ENCODE measurements around the gene KAT7.

The KAT7 gene

DNA sequence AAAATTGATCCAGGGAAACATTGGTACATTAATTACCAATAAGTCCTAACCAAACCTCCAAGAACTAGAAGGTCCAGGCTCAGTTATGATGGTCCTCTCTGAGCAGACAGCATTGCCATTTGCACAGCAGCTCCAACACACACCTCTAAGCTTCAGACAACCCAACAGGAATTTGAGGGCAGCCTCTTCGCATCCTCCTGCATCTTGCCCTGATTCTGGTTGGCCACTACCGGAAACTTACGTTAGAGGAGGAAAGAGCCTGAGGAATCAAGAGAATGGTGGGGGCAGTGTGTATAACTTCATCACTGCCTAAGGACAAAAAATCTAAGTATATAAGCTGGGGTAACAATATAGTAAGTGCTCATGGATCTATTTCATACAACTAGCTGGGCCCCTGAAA is 40.3 kb upstream of the KAT7 start:
- Histone ChIP-seq H3K4me1 (peaks cover 5% of the 10 kb centered on the region), H3K27me3 (ENCODE audit: control insufficient read depth, insufficient read depth, low read length) (no peaks in the 10 kb centered on the region), H3K36me3 (ENCODE audit: control insufficient read depth, insufficient read depth, low read length) (no peaks in the 10 kb centered on the region), H3K4me3 (ENCODE audit: low read depth, low read length) (no peak overlapping the region), H3K4me2 (ENCODE audit: low read length) (no peak overlapping the region), H3K9me3 (ENCODE audit: control insufficient read depth, low read length) (no peaks in the 10 kb centered on the region), H3K79me2 (peaks cover 17% of the 10 kb centered on the region), H2AFZ (no peak overlapping the region), H3K27ac (no peak overlapping the region), H3K9ac (no peak overlapping the region)
- TF ChIP-seq, protein P1, sequence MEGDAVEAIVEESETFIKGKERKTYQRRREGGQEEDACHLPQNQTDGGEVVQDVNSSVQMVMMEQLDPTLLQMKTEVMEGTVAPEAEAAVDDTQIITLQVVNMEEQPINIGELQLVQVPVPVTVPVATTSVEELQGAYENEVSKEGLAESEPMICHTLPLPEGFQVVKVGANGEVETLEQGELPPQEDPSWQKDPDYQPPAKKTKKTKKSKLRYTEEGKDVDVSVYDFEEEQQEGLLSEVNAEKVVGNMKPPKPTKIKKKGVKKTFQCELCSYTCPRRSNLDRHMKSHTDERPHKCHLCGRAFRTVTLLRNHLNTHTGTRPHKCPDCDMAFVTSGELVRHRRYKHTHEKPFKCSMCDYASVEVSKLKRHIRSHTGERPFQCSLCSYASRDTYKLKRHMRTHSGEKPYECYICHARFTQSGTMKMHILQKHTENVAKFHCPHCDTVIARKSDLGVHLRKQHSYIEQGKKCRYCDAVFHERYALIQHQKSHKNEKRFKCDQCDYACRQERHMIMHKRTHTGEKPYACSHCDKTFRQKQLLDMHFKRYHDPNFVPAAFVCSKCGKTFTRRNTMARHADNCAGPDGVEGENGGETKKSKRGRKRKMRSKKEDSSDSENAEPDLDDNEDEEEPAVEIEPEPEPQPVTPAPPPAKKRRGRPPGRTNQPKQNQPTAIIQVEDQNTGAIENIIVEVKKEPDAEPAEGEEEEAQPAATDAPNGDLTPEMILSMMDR (IDR thresholded peaks at IDR 0.05), result no peak

GRCh38 chr17:49748791-49749190 is 39.7 kb upstream of the KAT7 start:
- Histone ChIP-seq H3K9me3 (ENCODE audit: control insufficient read depth, low read length) (no peaks in the 10 kb centered on the region), H2AFZ (no peak overlapping the region), H3K27me3 (ENCODE audit: control insufficient read depth, insufficient read depth, low read length) (no peaks in the 10 kb centered on the region), H3K4me1 (peaks cover 5% of the 10 kb centered on the region), H3K9ac (no peak overlapping the region), H3K4me3 (ENCODE audit: low read depth, low read length) (no peak overlapping the region), H3K79me2 (peaks cover 21% of the 10 kb centered on the region), H3K36me3 (ENCODE audit: control insufficient read depth, insufficient read depth, low read length) (no peaks in the 10 kb centered on the region), H3K4me2 (ENCODE audit: low read length) (no peak overlapping the region), H3K27ac (no peak overlapping the region)
- TF ChIP-seq, protein P1 (IDR thresholded peaks at IDR 0.05), result no peak

DNA sequence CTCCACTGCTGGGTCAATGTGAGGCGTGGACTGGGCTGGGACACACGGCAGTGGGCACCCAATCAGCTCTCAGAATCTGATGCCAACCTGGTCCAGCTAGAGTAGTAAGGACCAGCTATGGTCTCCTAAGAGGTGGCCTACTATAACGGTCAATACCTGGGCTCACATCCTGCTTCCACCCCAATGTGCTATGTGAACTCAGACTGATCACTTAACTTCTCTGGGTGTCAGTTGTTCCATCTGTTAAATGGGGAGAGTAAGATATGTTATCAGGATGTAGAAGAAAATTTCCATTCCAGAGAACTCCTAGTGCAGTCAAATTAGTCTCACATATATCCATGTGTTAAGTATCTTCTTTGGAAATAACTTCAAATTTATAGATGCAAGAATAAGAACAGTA is 38.8 kb upstream of the KAT7 start:
- no peaks in the 10 kb centered on the region for H3K27me3 ChIP-seq (ENCODE audit: control insufficient read depth, insufficient read depth, low read length)
- TF ChIP-seq, protein P1 (IDR thresholded peaks at IDR 0.05), result no peak
- H2AFZ ChIP-seq, result no peak overlapping the region
- H3K4me2 ChIP-seq (ENCODE audit: low read length), result no peak overlapping the region
- H3K9me3 ChIP-seq (ENCODE audit: control insufficient read depth, low read length), result no peaks in the 10 kb centered on the region
- peaks cover 27% of the 10 kb centered on the region for H3K79me2 ChIP-seq
- H3K9ac ChIP-seq, result no peak overlapping the region
- no peaks in the 10 kb centered on the region for H3K36me3 ChIP-seq (ENCODE audit: control insufficient read depth, insufficient read depth, low read length)
- H3K4me1 ChIP-seq, result peaks cover 5% of the 10 kb centered on the region
- H3K27ac ChIP-seq, result no peak overlapping the region
- H3K4me3 ChIP-seq (ENCODE audit: low read depth, low read length), result no peak overlapping the region

DNA sequence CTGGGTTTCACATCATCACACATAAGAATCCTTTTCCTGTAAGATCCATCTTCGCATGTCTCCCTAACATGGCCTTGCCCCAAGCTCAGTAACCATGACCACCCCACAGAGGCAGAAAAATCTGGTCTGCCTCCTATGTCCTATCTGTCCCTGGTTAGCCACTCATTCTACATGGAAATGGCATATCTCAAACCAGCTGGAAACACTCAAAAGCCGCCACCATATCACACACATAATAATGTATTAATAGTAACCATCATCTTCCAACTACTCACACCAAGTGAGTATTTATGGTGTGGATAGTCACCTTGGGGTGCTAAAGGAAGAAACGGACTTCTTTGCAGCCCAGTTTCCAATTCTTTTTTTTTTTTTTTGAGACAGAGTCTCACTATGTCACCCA is 36.0 kb upstream of the KAT7 start:
- Histone ChIP-seq H3K4me3 (ENCODE audit: low read depth, low read length) (no peak overlapping the region), H3K4me1 (peaks cover 5% of the 10 kb centered on the region), H3K9me3 (ENCODE audit: control insufficient read depth, low read length) (no peaks in the 10 kb centered on the region), H2AFZ (no peak overlapping the region), H3K36me3 (ENCODE audit: control insufficient read depth, insufficient read depth, low read length) (no peaks in the 10 kb centered on the region), H3K79me2 (peaks cover 48% of the 10 kb centered on the region), H3K27me3 (ENCODE audit: control insufficient read depth, insufficient read depth, low read length) (no peaks in the 10 kb centered on the region), H3K4me2 (ENCODE audit: low read length) (no peak overlapping the region), H3K27ac (no peak overlapping the region), H3K9ac (no peak overlapping the region)
- TF ChIP-seq, protein P1 (IDR thresholded peaks at IDR 0.05), result no peak

DNA sequence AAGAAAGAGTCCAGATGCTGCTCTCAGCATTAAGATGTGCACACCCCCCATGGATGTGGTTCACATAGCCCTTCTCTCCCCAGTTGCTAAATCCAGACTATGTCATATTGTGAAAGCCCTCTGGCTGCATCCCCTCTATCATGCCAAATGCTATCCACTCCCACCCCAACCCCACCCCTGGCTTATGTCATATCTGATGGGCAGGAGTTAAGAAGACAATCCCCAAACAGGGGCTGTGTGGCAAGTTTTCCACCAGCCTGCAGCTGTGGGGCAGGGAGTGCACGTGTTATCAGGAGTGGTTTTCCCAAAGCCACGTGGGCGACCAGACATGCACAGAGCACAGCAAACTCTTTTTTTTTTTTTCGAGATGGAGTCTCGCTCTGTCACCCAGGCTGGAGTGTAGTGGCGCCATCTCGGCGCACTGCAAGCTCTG is 34.5 kb upstream of the KAT7 start:
- H3K9ac ChIP-seq, result no peak overlapping the region
- TF ChIP-seq, protein P1 (IDR thresholded peaks at IDR 0.05), result no peak
- peaks cover 5% of the 10 kb centered on the region for H3K4me1 ChIP-seq
- no peaks in the 10 kb centered on the region for H3K36me3 ChIP-seq (ENCODE audit: control insufficient read depth, insufficient read depth, low read length)
- no peaks in the 10 kb centered on the region for H3K9me3 ChIP-seq (ENCODE audit: control insufficient read depth, low read length)
- H3K79me2 ChIP-seq, result peaks cover 60% of the 10 kb centered on the region
- H2AFZ ChIP-seq, result no peak overlapping the region
- no peaks in the 10 kb centered on the region for H3K27me3 ChIP-seq (ENCODE audit: control insufficient read depth, insufficient read depth, low read length)
- no peak overlapping the region for H3K27ac ChIP-seq
- no peak overlapping the region for H3K4me3 ChIP-seq (ENCODE audit: low read depth, low read length)
- no peak overlapping the region for H3K4me2 ChIP-seq (ENCODE audit: low read length)
